IMR-90 (cell line): ENCODE measurements around the gene PHOX2A. TPM values are rescaled to one million over a fixed set of nuclear protein-coding genes. Genes with fewer than 3 reads are reported as not detected.

Source experiments
- ATAC-seq: fragments of 200-7000 bp; cut with Tn5 transposase; 2 replicates; pipeline ENCODE4 v1.9.1; 2020; ENCODE audit warnings: low read depth, mild to moderate bottlenecking, moderate library complexity
- BruUV-seq: library from RNA; stranded (reverse); fragments of 400-500 nt; replicated peaks from 2 replicates; lab custom pipeline; 2021; lab: Mats Ljungman, UMichigan
- CTCF ChIA-PET: fragments of 300-600 bp; formaldehyde crosslinking; extraction: SDS; loops from one replicate; lab custom pipeline; 2021; ENCODE audit warnings: antibody characterized with exemption; lab: Yijun Ruan, JAX
- POLR2A ChIA-PET: fragments of 300-600 bp; sonication (Branson Sonifier 250); formaldehyde crosslinking; loops from one replicate; lab custom pipeline; 2022; ENCODE audit warnings: antibody characterized with exemption; ENCODE audit not compliant: unreplicated experiment; lab: Charles Lee
- DNase-seq: peaks from one replicate; pipeline ENCODE4 v3.0.0; 2013
- H2AFZ ChIP-seq: replicated peaks from 2 replicates; pipeline ENCODE3; 2013; ENCODE audit warnings: low read length, mild to moderate bottlenecking; ENCODE audit not compliant: poor library complexity
- H2AK5ac ChIP-seq: 2 replicates; pipeline ENCODE4 v1.6.1; 2013; ENCODE audit warnings: low read depth, low read length, inconsistent platforms
- H2AK9ac ChIP-seq: replicated peaks from 2 replicates; pipeline ENCODE3; 2013; ENCODE audit warnings: mild to moderate bottlenecking, low read depth, low read length, moderate library complexity; ENCODE audit not compliant: poor library complexity
- H2BK120ac ChIP-seq: 2 replicates; pipeline ENCODE4 v1.6.1; 2013; ENCODE audit warnings: low read depth, low read length, inconsistent platforms
- H2BK15ac ChIP-seq: 3 replicates; pipeline ENCODE4 v1.6.1; 2013; ENCODE audit warnings: low read depth, low read length, inconsistent platforms
- H2BK20ac ChIP-seq: 2 replicates; pipeline ENCODE4 v1.6.1; 2013; ENCODE audit warnings: low read depth, mild to moderate bottlenecking, inconsistent platforms, low read length, moderate library complexity
- H2BK5ac ChIP-seq: 2 replicates; pipeline ENCODE4 v1.6.1; 2013; ENCODE audit warnings: mild to moderate bottlenecking, low read depth, low read length, inconsistent platforms; ENCODE audit not compliant: poor library complexity, severe bottlenecking
- H3K14ac ChIP-seq: replicated peaks from 2 replicates; pipeline ENCODE4 v1.6.1; 2013; ENCODE audit warnings: low read depth, low read length, inconsistent platforms
- H3K18ac ChIP-seq: 2 replicates; pipeline ENCODE4 v1.6.1; 2013; ENCODE audit warnings: low read depth, low read length, control low read depth
- H3K23ac ChIP-seq: 2 replicates; pipeline ENCODE4 v1.6.1; 2013; ENCODE audit warnings: low read depth, low read length, inconsistent platforms
- H3K27ac ChIP-seq: 2 replicates; pipeline ENCODE4 v1.5.1; 2013; ENCODE audit warnings: mild to moderate bottlenecking, control low read depth, low read length; ENCODE audit not compliant: insufficient read depth
- H3K27me3 ChIP-seq: 2 replicates; pipeline ENCODE4 v1.6.1; 2013; ENCODE audit warnings: low read length; ENCODE audit not compliant: control insufficient read depth, insufficient read depth
- H3K36me3 ChIP-seq: 2 replicates; pipeline ENCODE4 v1.6.1; 2013; ENCODE audit warnings: low read length, mixed read lengths; ENCODE audit not compliant: control insufficient read depth, insufficient read depth
- H3K4ac ChIP-seq: 2 replicates; pipeline ENCODE4 v1.6.1; 2013; ENCODE audit warnings: low read depth, low read length, inconsistent platforms
- H3K4me1 ChIP-seq: 2 replicates; pipeline ENCODE4 v1.6.1; 2013; ENCODE audit warnings: low read length, mixed read lengths; ENCODE audit not compliant: control insufficient read depth, insufficient read depth
- H3K4me2 ChIP-seq: 2 replicates; pipeline ENCODE4 v1.6.1; 2013; ENCODE audit warnings: low read depth, mild to moderate bottlenecking, control low read depth, low read length, moderate library complexity
- H3K4me3 ChIP-seq: 2 replicates; pipeline ENCODE4 v1.5.1; 2013; ENCODE audit warnings: low read depth, mild to moderate bottlenecking, control low read depth, low read length, moderate library complexity; ENCODE audit not compliant: insufficient read depth
- H3K56ac ChIP-seq: 2 replicates; pipeline ENCODE4 v1.6.1; 2013; ENCODE audit warnings: low read length, inconsistent platforms; ENCODE audit not compliant: insufficient read depth; ENCODE audit errors: extremely low read depth
- H3K79me1 ChIP-seq, 2 experiments: 2 replicates each; pipeline ENCODE4 v1.6.1; 2013; ENCODE audit warnings: low read length in 2 of 2, inconsistent platforms in 1 of 2, low read depth in 1 of 2
- H3K9ac ChIP-seq: 2 replicates; pipeline ENCODE4 v1.6.1; 2013; ENCODE audit warnings: low read depth, low read length, control low read depth
- H3K9me1 ChIP-seq: 2 replicates; pipeline ENCODE4 v1.6.1; 2013; ENCODE audit warnings: low read length, inconsistent platforms; ENCODE audit not compliant: insufficient read depth
- H3K9me3 ChIP-seq: 2 replicates; pipeline ENCODE4 v1.6.1; 2013; ENCODE audit warnings: low read length; ENCODE audit not compliant: control insufficient read depth, insufficient read depth
- H4K20me1 ChIP-seq: 2 replicates; pipeline ENCODE4 v1.6.1; 2013; ENCODE audit warnings: low read length, inconsistent platforms; ENCODE audit not compliant: insufficient read depth
- H4K5ac ChIP-seq: 2 replicates; pipeline ENCODE4 v1.6.1; 2013; ENCODE audit warnings: mild to moderate bottlenecking, low read depth, low read length, control low read depth
- H4K8ac ChIP-seq, 2 experiments: 2 replicates each; pipeline ENCODE4 v1.6.1; 2013; ENCODE audit warnings: low read depth in 2 of 2, low read length in 2 of 2, control low read depth in 1 of 2, inconsistent platforms in 1 of 2
- H4K91ac ChIP-seq: 2 replicates; pipeline ENCODE4 v1.6.1; 2013; ENCODE audit warnings: low read depth, low read length, inconsistent platforms; ENCODE audit not compliant: insufficient read depth
- CEBPB ChIP-seq: IDR thresholded peaks from 2 replicates; pipeline ENCODE4 v1.6.1; 2012; ENCODE audit warnings: low read depth, low read length, improper control_type of control experiment
- CHD1 ChIP-seq: IDR thresholded peaks from 2 replicates; pipeline ENCODE4 v1.6.1; 2012; ENCODE audit warnings: low read depth, low read length, improper control_type of control experiment
- MXI1 ChIP-seq: IDR thresholded peaks from 2 replicates; pipeline ENCODE4 v1.6.1; 2012; ENCODE audit warnings: low read depth, mild to moderate bottlenecking, low read length, moderate library complexity, borderline replicate concordance
- NFE2L2 ChIP-seq: fragments of 150-350 bp; IDR thresholded peaks from 2 replicates; pipeline ENCODE4 v1.6.1; 2016; ENCODE audit warnings: low read depth, mild to moderate bottlenecking, low read length
- RAD21 ChIP-seq: IDR thresholded peaks from 2 replicates; pipeline ENCODE4 v1.6.1; 2012; ENCODE audit warnings: low read length, improper control_type of control experiment
- SMC3 ChIP-seq: fragments of 150-350 bp; IDR thresholded peaks from 2 replicates; pipeline ENCODE4 v1.6.1; 2016; ENCODE audit warnings: low read depth, mild to moderate bottlenecking, antibody characterized with exemption, low read length, moderate library complexity
- USF2 ChIP-seq: fragments of 150-350 bp; IDR thresholded peaks from 2 replicates; pipeline ENCODE4 v1.6.1; 2017; ENCODE audit warnings: mild to moderate bottlenecking, antibody characterized with exemption, low read length, low read depth
- whole genome bisulfite sequencing, 2 experiments: methylation state at CpG; one replicate each; pipeline versions ENCODE4 v1.1.5 to v1.1.7; 2013; ENCODE audit warnings: missing lambda C conversion rate in 2 of 2; ENCODE audit not compliant: insufficient read length in 1 of 2; ENCODE audit errors: extremely low coverage in 2 of 2; 5-methylcytosine and 5-hydroxymethylcytosine counted together
- dilution Hi-C: fragments of 300-500 bp; cut with HindIII; formaldehyde crosslinking; loops from one replicate; pipeline ENCODE4 v1.14.3; 2018; ENCODE audit warnings: low sequenced_read_pairs; ENCODE audit not compliant: unreplicated experiment
- in situ Hi-C: fragments of 300-500 bp; cut with MboI; formaldehyde crosslinking; loops from 3 replicates; pipeline ENCODE4 v1.14.3; 2019; ENCODE audit warnings: low sequenced_read_pairs, inconsistent platforms, mixed read lengths
- intact Hi-C: fragments of 100-400 bp; cut with micrococcal nuclease; formaldehyde crosslinking; loops from 2 replicates; pipeline ENCODE4 v1.10.0; 2022
- polyA plus RNA-seq, 3 experiments: library from polyadenylated mRNA; depleted of rRNA; stranded (reverse); fragments of >200 nt; gene quantifications; 2 replicates each; pipeline ENCODE4 v1.2.3, GENCODE V29; 2012; ENCODE audit warnings: low replicate concordance in 1 of 3
- total RNA-seq: library from RNA; depleted of rRNA; stranded (reverse); fragments of >200 nt; gene quantifications from 2 replicates; pipeline ENCODE4 v1.2.3, GENCODE V29; 2012

Gene PHOX2A
- total and polyA plus RNA-seq, 2 of the 4 experiments (the other 2 are of a cell fraction): not detected

GRCh38 chr11:72280037-72280436 is 36.1 kb upstream of the PHOX2A start:
- ChIA-PET CTCF (no interaction called here), POLR2A (no interaction called here)
- Histone ChIP-seq H2BK15ac (no peak overlapping the region), H3K9me1 (no peaks in the 10 kb centered on the region), H3K4me2 (no peak overlapping the region), H3K4me1 (no peaks in the 10 kb centered on the region), H2AK5ac (no peak overlapping the region), H4K5ac (no peak overlapping the region), H3K4ac (no peak overlapping the region), H3K23ac (no peak overlapping the region), H4K91ac (no peak overlapping the region), H2AFZ (no peak overlapping the region), H3K56ac (no peak overlapping the region), H3K18ac (no peak overlapping the region), H3K27me3 (peaks cover 6% of the 10 kb centered on the region), H3K79me1 (no peaks in the 10 kb centered on the region), H2AK9ac (no peak overlapping the region), H3K9ac (no peak overlapping the region), H4K20me1 (no peaks in the 10 kb centered on the region), H3K14ac (no peak overlapping the region), H2BK5ac (no peak overlapping the region), H3K27ac (no peak overlapping the region), H3K4me3 (no peak overlapping the region), H4K8ac (no peak overlapping the region), H2BK20ac (no peak overlapping the region), H3K36me3 (no peaks in the 10 kb centered on the region), H2BK120ac (no peak overlapping the region), H3K9me3 (0 out of 2 replicates have a peak, but pooled peaks cover 1% of the 10 kb centered on the region)
- dilution Hi-C loops (no loop called here), intact Hi-C loops (no loop called here), in situ Hi-C loops (no loop called here)
- WGBS, 2 experiments: 92% methylated on average over 2 of the region's 12 CpGs; no CpG with 5 or more reads in 1 of the 2 experiments
- no TSS peak for BruUV-seq
- ATAC-seq (no peak), DNase-seq (no peak)
- no peak for TF ChIP-seq USF2
- TF ChIP-seq MXI1: no peak
- no peak for TF ChIP-seq SMC3
- no peak for TF ChIP-seq NFE2L2
- TF ChIP-seq CHD1: no peak
- no peak for TF ChIP-seq RAD21
- 0 out of 2 replicates have a peak, but pooled peaks have one; percentile 25 for TF ChIP-seq CEBPB
